H1 (cell line): ENCODE results near the gene NEDD8. TPM values are rescaled to one million over a fixed set of nuclear protein-coding genes. Genes with fewer than 3 reads are reported as not detected.

Source experiments
- E2F6 ChIP-seq: IDR thresholded peaks from 2 replicates; pipeline ENCODE4 v1.6.1; 2012; ENCODE audit warnings: inconsistent platforms
- PHF8 ChIP-seq: fragments of 200-600 bp; sonication (generic); conservative IDR thresholded peaks from 2 replicates; pipeline ENCODE4 v1.7.1; 2012; ENCODE audit warnings: low read depth, mild to moderate bottlenecking, inconsistent platforms, low read length, moderate library complexity
- polyA plus RNA-seq, 7 experiments: library from polyadenylated mRNA; depleted of rRNA in 3 of 7; stranded (reverse) in 5 of 7; unstranded in 2 of 7; fragments of >200 nt in 5 of 7; fragments of 200-250 nt in 2 of 7; gene quantifications; 1 replicate in 5 of 7; 2 replicates in 1 of 7; 4 replicates in 1 of 7; pipeline versions ENCODE4 v1.2.1 to v1.2.3, GENCODE V29; 2011 to 2013; ENCODE audit warnings: missing spikeins in 2 of 7, mixed read lengths in 2 of 7
- total RNA-seq: library from RNA; stranded (reverse); fragmentation: NEBNext Ultra II Directional; extraction: Animal tissue kit (Norgen Biotek cat#: 25700); gene quantifications from 2 replicates; pipeline ENCODE4 v1.2.1, GENCODE V29; 2021
- TF ChIP-seq, protein P1 (sequence below), 3 experiments: IDR thresholded peaks; 1 replicate in 2 of 3; 2 replicates in 1 of 3; pipeline versions ENCODE4 v1.5.1 to v1.6.1; 2011; ENCODE audit warnings: low read length in 3 of 3, mild to moderate bottlenecking in 3 of 3, inconsistent platforms in 2 of 3, low read depth in 1 of 3, moderate library complexity in 1 of 3; ENCODE audit not compliant: insufficient read depth in 1 of 3; ENCODE audit errors: control extremely low read depth in 1 of 3
- TF ChIP-seq, protein P2 (sequence below): fragments of 300-600 bp; sonication (generic); IDR thresholded peaks from 2 replicates; pipeline ENCODE4 v1.7.1; 2012; ENCODE audit warnings: low read length, moderate library complexity, mild to moderate bottlenecking, inconsistent platforms; ENCODE audit not compliant: insufficient replicate concordance

The NEDD8 gene
- total and polyA plus RNA-seq, 2 of the 8 experiments (the other 6 are each of a cell fraction or from before 2014, with no cell fraction given) = 253 to 317 TPM

- TF ChIP-seq, protein P1, sequence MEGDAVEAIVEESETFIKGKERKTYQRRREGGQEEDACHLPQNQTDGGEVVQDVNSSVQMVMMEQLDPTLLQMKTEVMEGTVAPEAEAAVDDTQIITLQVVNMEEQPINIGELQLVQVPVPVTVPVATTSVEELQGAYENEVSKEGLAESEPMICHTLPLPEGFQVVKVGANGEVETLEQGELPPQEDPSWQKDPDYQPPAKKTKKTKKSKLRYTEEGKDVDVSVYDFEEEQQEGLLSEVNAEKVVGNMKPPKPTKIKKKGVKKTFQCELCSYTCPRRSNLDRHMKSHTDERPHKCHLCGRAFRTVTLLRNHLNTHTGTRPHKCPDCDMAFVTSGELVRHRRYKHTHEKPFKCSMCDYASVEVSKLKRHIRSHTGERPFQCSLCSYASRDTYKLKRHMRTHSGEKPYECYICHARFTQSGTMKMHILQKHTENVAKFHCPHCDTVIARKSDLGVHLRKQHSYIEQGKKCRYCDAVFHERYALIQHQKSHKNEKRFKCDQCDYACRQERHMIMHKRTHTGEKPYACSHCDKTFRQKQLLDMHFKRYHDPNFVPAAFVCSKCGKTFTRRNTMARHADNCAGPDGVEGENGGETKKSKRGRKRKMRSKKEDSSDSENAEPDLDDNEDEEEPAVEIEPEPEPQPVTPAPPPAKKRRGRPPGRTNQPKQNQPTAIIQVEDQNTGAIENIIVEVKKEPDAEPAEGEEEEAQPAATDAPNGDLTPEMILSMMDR (IDR thresholded peaks at IDR 0.05; ENCODE audit: control extremely low read depth in 1 of 3, insufficient read depth in 1 of 3, low read depth in 1 of 3, low read length in 3 of 3) = peak in 1 of 3 experiments; percentile 7; a peak in 1 of 4 replicates
- peak; percentile 73 for TF ChIP-seq E2F6
- TF ChIP-seq, protein P2, sequence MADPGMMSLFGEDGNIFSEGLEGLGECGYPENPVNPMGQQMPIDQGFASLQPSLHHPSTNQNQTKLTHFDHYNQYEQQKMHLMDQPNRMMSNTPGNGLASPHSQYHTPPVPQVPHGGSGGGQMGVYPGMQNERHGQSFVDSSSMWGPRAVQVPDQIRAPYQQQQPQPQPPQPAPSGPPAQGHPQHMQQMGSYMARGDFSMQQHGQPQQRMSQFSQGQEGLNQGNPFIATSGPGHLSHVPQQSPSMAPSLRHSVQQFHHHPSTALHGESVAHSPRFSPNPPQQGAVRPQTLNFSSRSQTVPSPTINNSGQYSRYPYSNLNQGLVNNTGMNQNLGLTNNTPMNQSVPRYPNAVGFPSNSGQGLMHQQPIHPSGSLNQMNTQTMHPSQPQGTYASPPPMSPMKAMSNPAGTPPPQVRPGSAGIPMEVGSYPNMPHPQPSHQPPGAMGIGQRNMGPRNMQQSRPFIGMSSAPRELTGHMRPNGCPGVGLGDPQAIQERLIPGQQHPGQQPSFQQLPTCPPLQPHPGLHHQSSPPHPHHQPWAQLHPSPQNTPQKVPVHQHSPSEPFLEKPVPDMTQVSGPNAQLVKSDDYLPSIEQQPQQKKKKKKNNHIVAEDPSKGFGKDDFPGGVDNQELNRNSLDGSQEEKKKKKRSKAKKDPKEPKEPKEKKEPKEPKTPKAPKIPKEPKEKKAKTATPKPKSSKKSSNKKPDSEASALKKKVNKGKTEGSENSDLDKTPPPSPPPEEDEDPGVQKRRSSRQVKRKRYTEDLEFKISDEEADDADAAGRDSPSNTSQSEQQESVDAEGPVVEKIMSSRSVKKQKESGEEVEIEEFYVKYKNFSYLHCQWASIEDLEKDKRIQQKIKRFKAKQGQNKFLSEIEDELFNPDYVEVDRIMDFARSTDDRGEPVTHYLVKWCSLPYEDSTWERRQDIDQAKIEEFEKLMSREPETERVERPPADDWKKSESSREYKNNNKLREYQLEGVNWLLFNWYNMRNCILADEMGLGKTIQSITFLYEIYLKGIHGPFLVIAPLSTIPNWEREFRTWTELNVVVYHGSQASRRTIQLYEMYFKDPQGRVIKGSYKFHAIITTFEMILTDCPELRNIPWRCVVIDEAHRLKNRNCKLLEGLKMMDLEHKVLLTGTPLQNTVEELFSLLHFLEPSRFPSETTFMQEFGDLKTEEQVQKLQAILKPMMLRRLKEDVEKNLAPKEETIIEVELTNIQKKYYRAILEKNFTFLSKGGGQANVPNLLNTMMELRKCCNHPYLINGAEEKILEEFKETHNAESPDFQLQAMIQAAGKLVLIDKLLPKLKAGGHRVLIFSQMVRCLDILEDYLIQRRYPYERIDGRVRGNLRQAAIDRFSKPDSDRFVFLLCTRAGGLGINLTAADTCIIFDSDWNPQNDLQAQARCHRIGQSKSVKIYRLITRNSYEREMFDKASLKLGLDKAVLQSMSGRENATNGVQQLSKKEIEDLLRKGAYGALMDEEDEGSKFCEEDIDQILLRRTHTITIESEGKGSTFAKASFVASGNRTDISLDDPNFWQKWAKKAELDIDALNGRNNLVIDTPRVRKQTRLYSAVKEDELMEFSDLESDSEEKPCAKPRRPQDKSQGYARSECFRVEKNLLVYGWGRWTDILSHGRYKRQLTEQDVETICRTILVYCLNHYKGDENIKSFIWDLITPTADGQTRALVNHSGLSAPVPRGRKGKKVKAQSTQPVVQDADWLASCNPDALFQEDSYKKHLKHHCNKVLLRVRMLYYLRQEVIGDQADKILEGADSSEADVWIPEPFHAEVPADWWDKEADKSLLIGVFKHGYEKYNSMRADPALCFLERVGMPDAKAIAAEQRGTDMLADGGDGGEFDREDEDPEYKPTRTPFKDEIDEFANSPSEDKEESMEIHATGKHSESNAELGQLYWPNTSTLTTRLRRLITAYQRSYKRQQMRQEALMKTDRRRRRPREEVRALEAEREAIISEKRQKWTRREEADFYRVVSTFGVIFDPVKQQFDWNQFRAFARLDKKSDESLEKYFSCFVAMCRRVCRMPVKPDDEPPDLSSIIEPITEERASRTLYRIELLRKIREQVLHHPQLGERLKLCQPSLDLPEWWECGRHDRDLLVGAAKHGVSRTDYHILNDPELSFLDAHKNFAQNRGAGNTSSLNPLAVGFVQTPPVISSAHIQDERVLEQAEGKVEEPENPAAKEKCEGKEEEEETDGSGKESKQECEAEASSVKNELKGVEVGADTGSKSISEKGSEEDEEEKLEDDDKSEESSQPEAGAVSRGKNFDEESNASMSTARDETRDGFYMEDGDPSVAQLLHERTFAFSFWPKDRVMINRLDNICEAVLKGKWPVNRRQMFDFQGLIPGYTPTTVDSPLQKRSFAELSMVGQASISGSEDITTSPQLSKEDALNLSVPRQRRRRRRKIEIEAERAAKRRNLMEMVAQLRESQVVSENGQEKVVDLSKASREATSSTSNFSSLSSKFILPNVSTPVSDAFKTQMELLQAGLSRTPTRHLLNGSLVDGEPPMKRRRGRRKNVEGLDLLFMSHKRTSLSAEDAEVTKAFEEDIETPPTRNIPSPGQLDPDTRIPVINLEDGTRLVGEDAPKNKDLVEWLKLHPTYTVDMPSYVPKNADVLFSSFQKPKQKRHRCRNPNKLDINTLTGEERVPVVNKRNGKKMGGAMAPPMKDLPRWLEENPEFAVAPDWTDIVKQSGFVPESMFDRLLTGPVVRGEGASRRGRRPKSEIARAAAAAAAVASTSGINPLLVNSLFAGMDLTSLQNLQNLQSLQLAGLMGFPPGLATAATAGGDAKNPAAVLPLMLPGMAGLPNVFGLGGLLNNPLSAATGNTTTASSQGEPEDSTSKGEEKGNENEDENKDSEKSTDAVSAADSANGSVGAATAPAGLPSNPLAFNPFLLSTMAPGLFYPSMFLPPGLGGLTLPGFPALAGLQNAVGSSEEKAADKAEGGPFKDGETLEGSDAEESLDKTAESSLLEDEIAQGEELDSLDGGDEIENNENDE = no peak
- TF ChIP-seq PHF8 = peak; percentile 58; the same call in 1 of the 2 replicates
Observed at GRCh38 chr14:24171422-24172260, 60.5 kb downstream of the NEDD8 start, which contains the start of gene REC8 (continued).
